Stimulated activated naive CD8-positive, alpha-beta T cell treated with anti-CD3 and anti-CD28 coated beads, Interleukin-15, Interleukin-2, amounts not matched to agents 100 U/mL and 50 U/mL, for 24 hours (primary cell): ENCODE data around the gene KRT80.

ENCODE experiments used
- ATAC-seq: fragments of 150-1000 bp; cut with Tn5 transposase; one replicate; pipeline ENCODE4 v1.10.0; 2021
- DNase-seq: peaks from one replicate; pipeline ENCODE4 v3.0.0; 2021

KRT80 gene

GRCh38 chr12:52137746-52138145 lies 54.1 kb downstream of the KRT80 start:
- DNase-seq (no peak), ATAC-seq (no peak)

DNA sequence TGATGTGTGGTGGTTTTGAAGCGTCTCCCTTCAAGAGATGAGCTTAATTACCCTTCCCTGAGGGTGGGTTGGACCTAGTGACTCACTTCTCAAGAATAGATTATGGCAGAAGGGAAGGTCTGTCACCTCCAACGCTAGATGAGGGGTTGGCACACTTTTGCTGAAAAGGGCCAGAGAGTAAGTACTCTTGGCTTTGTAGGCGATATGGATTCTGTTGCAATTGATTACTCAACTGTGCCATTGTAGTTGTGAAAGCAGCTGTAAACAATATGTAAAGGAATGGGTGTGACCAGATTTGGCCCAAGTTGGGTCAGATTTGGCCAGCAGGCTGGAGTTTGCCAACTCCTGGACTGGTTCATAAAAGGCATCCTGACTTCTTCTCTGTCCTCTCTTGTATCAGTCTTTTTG lies 59.1 kb downstream of the KRT80 start:
- ATAC-seq, result no peak

GRCh38 chr12:52130711-52131110 lies 61.1 kb downstream of the KRT80 start:
- DNase-seq, result no peak
- ATAC-seq, result no peak

More for the DNA sequence above, 59.1 kb downstream of the KRT80 start:
- DNase-seq, result no peak

DNA sequence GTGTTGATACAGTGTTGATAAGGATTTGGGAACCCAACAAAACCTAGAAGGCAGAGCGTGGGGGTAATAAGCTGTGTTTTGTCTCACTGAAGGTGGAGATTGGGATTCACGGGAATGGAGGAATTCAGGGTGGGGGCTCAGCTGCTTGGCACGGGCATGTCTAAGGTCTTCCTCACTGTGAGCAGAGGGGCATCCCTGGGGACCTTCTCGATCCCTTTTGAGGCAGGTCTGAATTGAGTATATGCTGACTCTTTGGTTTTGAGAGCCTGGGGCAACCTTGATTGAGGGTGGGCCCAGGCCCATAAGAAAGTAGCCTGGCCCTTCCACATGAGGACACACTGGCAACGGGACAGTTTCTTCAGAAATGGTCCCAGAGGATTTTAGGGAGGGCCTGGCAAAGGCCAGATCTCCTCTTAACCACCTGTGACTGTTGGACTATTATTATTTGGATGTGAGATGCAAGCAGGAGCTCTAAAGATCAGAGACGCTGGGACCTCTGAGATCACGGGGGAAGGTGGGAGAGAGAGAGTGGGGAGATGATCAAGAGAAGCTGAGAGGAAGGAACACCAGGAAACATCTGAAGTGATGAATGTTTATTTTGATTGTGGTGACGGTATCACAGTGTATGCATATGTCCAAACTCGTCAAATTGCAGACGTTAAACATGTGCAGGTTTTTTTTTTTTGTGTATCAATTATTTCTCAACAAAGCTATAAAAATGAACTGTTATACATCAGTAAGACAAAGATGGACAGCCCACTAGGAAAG lies 63.9 kb downstream of the KRT80 start:
- ATAC-seq (no peak), DNase-seq (no peak)

DNA sequence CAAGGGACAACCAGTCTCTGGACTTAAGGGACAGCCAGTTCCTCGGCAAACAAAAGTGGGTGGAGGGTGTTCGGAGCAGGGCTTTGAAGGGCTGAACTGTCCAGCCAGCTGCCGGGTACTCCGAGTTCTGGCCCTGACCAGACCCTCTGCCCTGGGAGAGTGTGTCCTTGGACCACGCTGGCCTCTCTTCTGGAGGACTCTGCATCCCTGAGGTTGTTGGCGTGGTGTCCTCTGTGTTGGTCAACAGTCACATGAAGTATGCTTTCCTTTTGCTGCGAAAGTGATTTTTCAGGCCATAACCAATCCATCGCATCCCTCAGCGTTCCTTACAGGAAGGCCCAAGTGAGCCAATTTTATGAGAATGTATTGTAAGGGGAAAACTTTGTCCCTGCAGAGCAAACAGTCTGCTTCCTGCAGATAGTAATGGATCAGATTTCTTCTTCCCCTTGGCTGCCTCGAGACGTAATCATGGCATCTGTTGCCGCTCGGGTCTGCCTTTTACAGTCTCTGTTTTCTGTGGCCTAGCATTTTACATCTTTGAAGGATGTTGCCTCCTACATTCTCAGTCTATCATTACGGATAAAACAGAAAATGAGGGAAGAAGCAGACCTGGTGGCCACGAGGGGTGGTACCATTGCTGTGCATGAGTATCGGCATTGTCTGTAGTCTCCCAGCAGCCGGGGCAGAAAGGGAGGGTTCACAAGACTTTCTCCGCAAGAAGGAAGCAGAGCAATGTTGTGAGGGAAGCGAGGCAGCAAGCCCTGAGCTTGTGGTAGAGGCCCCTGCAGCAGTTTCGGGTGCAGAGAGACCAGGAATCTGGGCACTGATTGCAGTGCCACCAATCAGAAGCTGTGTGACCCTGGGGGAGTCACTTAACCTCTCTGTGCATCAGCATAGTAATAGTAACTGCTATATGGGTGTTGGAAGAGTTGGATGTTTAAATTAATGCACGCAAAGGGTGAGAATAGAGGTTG lies 64.9 kb downstream of the KRT80 start:
- ATAC-seq (no peak), DNase-seq (no peak)

GRCh38 chr12:52126050-52126604 lies 65.7 kb downstream of the KRT80 start:
- no peak for ATAC-seq

DNA sequence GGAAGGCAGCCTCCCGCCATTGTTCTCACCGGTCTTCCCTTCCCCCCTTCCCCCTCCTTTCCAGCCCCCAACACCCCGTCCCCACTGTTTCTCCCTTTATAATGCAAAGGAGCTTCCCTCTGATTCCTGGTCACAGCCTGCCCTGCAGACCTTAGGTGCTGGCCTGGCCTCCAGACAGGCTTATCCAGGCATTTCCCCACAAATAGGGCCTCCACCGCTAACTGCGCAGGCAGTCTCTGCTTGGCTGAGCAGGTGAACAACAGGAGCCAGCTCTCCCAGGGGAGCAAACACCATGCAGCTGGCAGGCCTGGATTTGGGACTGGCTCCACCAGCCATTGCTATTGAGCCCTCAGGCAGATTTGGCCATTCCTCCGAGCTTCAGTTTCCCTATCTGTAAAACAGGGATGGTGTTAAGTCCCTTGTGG lies 66.3 kb downstream of the KRT80 start:
- DNase-seq (no peak), ATAC-seq (no peak)

More at GRCh38 chr12:52126050-52126604, 65.7 kb downstream of the KRT80 start:
- DNase-seq, result no peak

DNA sequence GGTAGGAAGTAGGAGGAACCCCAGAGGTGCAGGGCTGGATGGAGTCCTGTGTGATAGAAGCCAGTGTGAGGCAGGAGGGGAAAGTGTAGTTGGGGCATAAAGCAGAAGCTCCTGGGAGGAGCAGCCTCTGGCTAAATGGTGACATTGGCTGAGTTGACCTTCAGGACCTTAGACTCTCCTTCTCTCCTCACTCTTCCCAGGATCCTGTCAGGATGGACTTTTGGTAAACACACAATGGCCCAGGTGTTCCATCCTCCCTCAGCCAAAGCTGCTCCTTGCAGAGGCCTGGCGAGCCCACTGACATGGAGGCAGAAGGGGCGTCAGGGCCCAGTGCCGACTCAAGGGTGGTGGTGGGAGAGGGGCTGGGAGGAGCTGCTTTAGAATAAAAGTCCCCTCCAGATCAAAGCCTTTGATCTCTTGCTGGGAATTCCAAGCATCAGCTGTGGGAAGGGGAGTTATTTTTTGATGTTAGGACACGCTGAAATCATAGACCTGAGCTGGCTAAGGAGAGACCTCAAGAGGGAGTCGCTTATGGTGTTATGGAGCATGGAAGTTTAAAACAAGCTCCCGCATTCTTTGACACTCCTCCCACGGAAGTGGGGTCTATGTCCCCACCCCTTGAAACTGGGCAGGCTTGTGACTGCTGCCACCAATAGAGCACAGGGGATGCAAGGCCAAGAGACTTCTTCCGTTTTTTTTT lies 68.2 kb downstream of the KRT80 start:
- DNase-seq (no peak), ATAC-seq (no peak)

- DNase-seq (no peak), ATAC-seq (no peak)
Observed at GRCh38 chr12:52122904-52123303, 68.9 kb downstream of the KRT80 start.

DNA sequence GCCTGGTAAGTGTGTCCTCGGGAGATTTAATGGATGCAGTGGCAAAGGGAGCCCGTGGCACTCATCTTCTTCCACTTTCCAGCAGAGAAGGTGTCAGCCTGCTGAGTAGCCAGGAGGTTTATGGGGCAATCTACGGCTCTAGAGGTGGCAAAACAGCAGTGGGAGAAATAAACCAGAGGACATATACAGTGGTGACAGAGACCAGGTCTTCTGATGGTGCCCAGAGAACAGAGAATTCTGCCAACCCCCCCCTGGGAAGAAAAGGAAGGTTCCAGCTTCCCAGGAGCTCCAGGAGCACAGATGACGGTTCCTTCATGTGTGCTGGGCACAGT lies 69.3 kb downstream of the KRT80 start:
- ATAC-seq, result no peak
- no peak for DNase-seq

DNA sequence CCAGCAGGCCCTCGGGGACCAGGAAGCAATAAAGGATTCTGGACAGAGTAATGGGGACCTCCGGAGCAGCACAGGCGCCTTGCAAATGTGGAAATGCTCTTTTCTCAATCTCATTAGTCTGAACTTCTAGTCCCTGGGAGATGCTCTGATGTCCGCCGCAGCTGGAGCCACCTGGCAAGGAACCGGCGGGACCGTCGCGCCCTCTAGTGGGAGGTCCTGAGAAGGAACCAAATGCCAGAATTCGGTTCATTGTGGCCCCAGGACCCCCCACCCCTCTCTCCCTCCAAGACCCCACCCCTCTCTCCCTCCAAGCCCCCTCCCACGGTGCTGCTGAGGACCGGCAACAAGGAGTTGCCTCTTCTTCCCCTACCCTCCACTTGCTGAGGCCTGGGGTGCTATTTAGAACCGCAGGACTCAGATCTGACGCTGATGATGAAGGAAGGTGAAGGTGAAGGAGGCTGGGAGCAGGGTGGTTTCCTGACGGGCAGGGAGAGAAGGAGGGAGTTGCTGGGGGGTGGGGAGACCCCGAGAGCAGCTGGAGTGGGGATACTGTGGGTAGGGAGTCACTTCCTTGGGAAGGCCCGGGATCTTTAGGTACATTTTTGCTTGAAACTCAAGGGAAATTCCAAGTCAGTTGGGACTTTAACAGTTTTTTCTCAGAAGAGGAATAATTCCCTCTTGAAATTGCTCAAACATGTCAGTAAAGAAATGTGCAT lies 69.8 kb downstream of the KRT80 start:
- no peak for ATAC-seq

GRCh38 chr12:52120951-52121823 lies 70.6 kb downstream of the KRT80 start:
- ATAC-seq (no peak), DNase-seq (no peak)

More for the DNA sequence above, 69.8 kb downstream of the KRT80 start:
- peak; percentile 78 for DNase-seq

- ATAC-seq, result peak; percentile 38
- peak; percentile 61 for DNase-seq
Observed at GRCh38 chr12:52119398-52120254, 72.2 kb downstream of the KRT80 start.
